IMR-90 (cell line): ENCODE data around the gene CSH2. TPM values are rescaled to one million over a fixed set of nuclear protein-coding genes. Genes with fewer than 3 reads are reported as not detected.

Experiments used
- ATAC-seq: fragments of 200-7000 bp; cut with Tn5 transposase; 2 replicates; pipeline ENCODE4 v1.9.1; 2020; ENCODE audit warnings: low read depth, mild to moderate bottlenecking, moderate library complexity
- BruUV-seq: library from RNA; stranded (reverse); fragments of 400-500 nt; replicated peaks from 2 replicates; lab custom pipeline; 2021; lab: Mats Ljungman, UMichigan
- CTCF ChIA-PET: fragments of 300-600 bp; formaldehyde crosslinking; extraction: SDS; loops from one replicate; lab custom pipeline; 2021; ENCODE audit warnings: antibody characterized with exemption; lab: Yijun Ruan, JAX
- POLR2A ChIA-PET: fragments of 300-600 bp; sonication (Branson Sonifier 250); formaldehyde crosslinking; loops from one replicate; lab custom pipeline; 2022; ENCODE audit warnings: antibody characterized with exemption; ENCODE audit not compliant: unreplicated experiment; lab: Charles Lee
- DNase-seq: peaks from one replicate; pipeline ENCODE4 v3.0.0; 2013
- H2AFZ ChIP-seq: replicated peaks from 2 replicates; pipeline ENCODE3; 2013; ENCODE audit warnings: low read length, mild to moderate bottlenecking; ENCODE audit not compliant: poor library complexity
- H2AK5ac ChIP-seq: 2 replicates; pipeline ENCODE4 v1.6.1; 2013; ENCODE audit warnings: low read depth, low read length, inconsistent platforms
- H2AK9ac ChIP-seq: replicated peaks from 2 replicates; pipeline ENCODE3; 2013; ENCODE audit warnings: mild to moderate bottlenecking, low read depth, low read length, moderate library complexity; ENCODE audit not compliant: poor library complexity
- H2BK120ac ChIP-seq: 2 replicates; pipeline ENCODE4 v1.6.1; 2013; ENCODE audit warnings: low read depth, low read length, inconsistent platforms
- H2BK15ac ChIP-seq: 3 replicates; pipeline ENCODE4 v1.6.1; 2013; ENCODE audit warnings: low read depth, low read length, inconsistent platforms
- H2BK20ac ChIP-seq: 2 replicates; pipeline ENCODE4 v1.6.1; 2013; ENCODE audit warnings: low read depth, mild to moderate bottlenecking, inconsistent platforms, low read length, moderate library complexity
- H2BK5ac ChIP-seq: 2 replicates; pipeline ENCODE4 v1.6.1; 2013; ENCODE audit warnings: mild to moderate bottlenecking, low read depth, low read length, inconsistent platforms; ENCODE audit not compliant: poor library complexity, severe bottlenecking
- H3K14ac ChIP-seq: replicated peaks from 2 replicates; pipeline ENCODE4 v1.6.1; 2013; ENCODE audit warnings: low read depth, low read length, inconsistent platforms
- H3K18ac ChIP-seq: 2 replicates; pipeline ENCODE4 v1.6.1; 2013; ENCODE audit warnings: low read depth, low read length, control low read depth
- H3K23ac ChIP-seq: 2 replicates; pipeline ENCODE4 v1.6.1; 2013; ENCODE audit warnings: low read depth, low read length, inconsistent platforms
- H3K27ac ChIP-seq: 2 replicates; pipeline ENCODE4 v1.5.1; 2013; ENCODE audit warnings: mild to moderate bottlenecking, control low read depth, low read length; ENCODE audit not compliant: insufficient read depth
- H3K27me3 ChIP-seq: 2 replicates; pipeline ENCODE4 v1.6.1; 2013; ENCODE audit warnings: low read length; ENCODE audit not compliant: control insufficient read depth, insufficient read depth
- H3K36me3 ChIP-seq: 2 replicates; pipeline ENCODE4 v1.6.1; 2013; ENCODE audit warnings: low read length, mixed read lengths; ENCODE audit not compliant: control insufficient read depth, insufficient read depth
- H3K4ac ChIP-seq: 2 replicates; pipeline ENCODE4 v1.6.1; 2013; ENCODE audit warnings: low read depth, low read length, inconsistent platforms
- H3K4me1 ChIP-seq: 2 replicates; pipeline ENCODE4 v1.6.1; 2013; ENCODE audit warnings: low read length, mixed read lengths; ENCODE audit not compliant: control insufficient read depth, insufficient read depth
- H3K4me2 ChIP-seq: 2 replicates; pipeline ENCODE4 v1.6.1; 2013; ENCODE audit warnings: low read depth, mild to moderate bottlenecking, control low read depth, low read length, moderate library complexity
- H3K4me3 ChIP-seq: 2 replicates; pipeline ENCODE4 v1.5.1; 2013; ENCODE audit warnings: low read depth, mild to moderate bottlenecking, control low read depth, low read length, moderate library complexity; ENCODE audit not compliant: insufficient read depth
- H3K56ac ChIP-seq: 2 replicates; pipeline ENCODE4 v1.6.1; 2013; ENCODE audit warnings: low read length, inconsistent platforms; ENCODE audit not compliant: insufficient read depth; ENCODE audit errors: extremely low read depth
- H3K79me1 ChIP-seq, 2 experiments: 2 replicates each; pipeline ENCODE4 v1.6.1; 2013; ENCODE audit warnings: low read length in 2 of 2, inconsistent platforms in 1 of 2, low read depth in 1 of 2
- H3K9ac ChIP-seq: 2 replicates; pipeline ENCODE4 v1.6.1; 2013; ENCODE audit warnings: low read depth, low read length, control low read depth
- H3K9me1 ChIP-seq: 2 replicates; pipeline ENCODE4 v1.6.1; 2013; ENCODE audit warnings: low read length, inconsistent platforms; ENCODE audit not compliant: insufficient read depth
- H3K9me3 ChIP-seq: 2 replicates; pipeline ENCODE4 v1.6.1; 2013; ENCODE audit warnings: low read length; ENCODE audit not compliant: control insufficient read depth, insufficient read depth
- H4K20me1 ChIP-seq: 2 replicates; pipeline ENCODE4 v1.6.1; 2013; ENCODE audit warnings: low read length, inconsistent platforms; ENCODE audit not compliant: insufficient read depth
- H4K5ac ChIP-seq: 2 replicates; pipeline ENCODE4 v1.6.1; 2013; ENCODE audit warnings: mild to moderate bottlenecking, low read depth, low read length, control low read depth
- H4K8ac ChIP-seq, 2 experiments: 2 replicates each; pipeline ENCODE4 v1.6.1; 2013; ENCODE audit warnings: low read depth in 2 of 2, low read length in 2 of 2, control low read depth in 1 of 2, inconsistent platforms in 1 of 2
- H4K91ac ChIP-seq: 2 replicates; pipeline ENCODE4 v1.6.1; 2013; ENCODE audit warnings: low read depth, low read length, inconsistent platforms; ENCODE audit not compliant: insufficient read depth
- BHLHE40 ChIP-seq: fragments of 150-350 bp; IDR thresholded peaks from 2 replicates; pipeline ENCODE4 v1.6.1; 2016; ENCODE audit warnings: mild to moderate bottlenecking, low read depth, low read length
- CEBPB ChIP-seq: IDR thresholded peaks from 2 replicates; pipeline ENCODE4 v1.6.1; 2012; ENCODE audit warnings: low read depth, low read length, improper control_type of control experiment
- CHD1 ChIP-seq: IDR thresholded peaks from 2 replicates; pipeline ENCODE4 v1.6.1; 2012; ENCODE audit warnings: low read depth, low read length, improper control_type of control experiment
- CTCF ChIP-seq: conservative IDR thresholded peaks from 2 replicates; pipeline ENCODE4 v1.5.1; 2012; ENCODE audit warnings: mild to moderate bottlenecking, low read depth, low read length, improper control_type of control experiment
- ELK1 ChIP-seq: fragments of 150-350 bp; IDR thresholded peaks from 2 replicates; pipeline ENCODE4 v1.6.1; 2016; ENCODE audit warnings: low read depth, mild to moderate bottlenecking, low read length, moderate library complexity, borderline replicate concordance
- FOS ChIP-seq: fragments of 150-350 bp; IDR thresholded peaks from 2 replicates; pipeline ENCODE4 v1.6.1; 2016; ENCODE audit warnings: low read depth, low read length
- MAFK ChIP-seq: IDR thresholded peaks from 2 replicates; pipeline ENCODE4 v1.6.1; 2012; ENCODE audit warnings: low read depth, low read length, improper control_type of control experiment
- MAZ ChIP-seq: IDR thresholded peaks from 2 replicates; pipeline ENCODE4 v1.6.1; 2012; ENCODE audit warnings: low read depth, mild to moderate bottlenecking, low read length, improper control_type of control experiment, moderate library complexity, borderline replicate concordance
- MXI1 ChIP-seq: IDR thresholded peaks from 2 replicates; pipeline ENCODE4 v1.6.1; 2012; ENCODE audit warnings: low read depth, mild to moderate bottlenecking, low read length, moderate library complexity, borderline replicate concordance
- NFE2L2 ChIP-seq: fragments of 150-350 bp; IDR thresholded peaks from 2 replicates; pipeline ENCODE4 v1.6.1; 2016; ENCODE audit warnings: low read depth, mild to moderate bottlenecking, low read length
- POLR2A ChIP-seq: IDR thresholded peaks from 2 replicates; pipeline ENCODE4 v1.6.1; 2012; ENCODE audit warnings: mild to moderate bottlenecking, low read depth, low read length
- RAD21 ChIP-seq: IDR thresholded peaks from 2 replicates; pipeline ENCODE4 v1.6.1; 2012; ENCODE audit warnings: low read length, improper control_type of control experiment
- RCOR1 ChIP-seq: IDR thresholded peaks from 2 replicates; pipeline ENCODE4 v1.6.1; 2012; ENCODE audit warnings: mild to moderate bottlenecking, low read length, improper control_type of control experiment; ENCODE audit not compliant: insufficient replicate concordance
- RFX5 ChIP-seq: IDR thresholded peaks from 2 replicates; pipeline ENCODE4 v1.8.0; 2012; ENCODE audit warnings: low read depth, mild to moderate bottlenecking, low read length, moderate library complexity
- SMC3 ChIP-seq: fragments of 150-350 bp; IDR thresholded peaks from 2 replicates; pipeline ENCODE4 v1.6.1; 2016; ENCODE audit warnings: low read depth, mild to moderate bottlenecking, antibody characterized with exemption, low read length, moderate library complexity
- USF2 ChIP-seq: fragments of 150-350 bp; IDR thresholded peaks from 2 replicates; pipeline ENCODE4 v1.6.1; 2017; ENCODE audit warnings: mild to moderate bottlenecking, antibody characterized with exemption, low read length, low read depth
- WGBS, 2 experiments: methylation state at CpG; one replicate each; pipeline versions ENCODE4 v1.1.5 to v1.1.7; 2013; ENCODE audit warnings: missing lambda C conversion rate in 2 of 2; ENCODE audit not compliant: insufficient read length in 1 of 2; ENCODE audit errors: extremely low coverage in 2 of 2; 5-methylcytosine and 5-hydroxymethylcytosine counted together
- dilution Hi-C: fragments of 300-500 bp; cut with HindIII; formaldehyde crosslinking; loops from one replicate; pipeline ENCODE4 v1.14.3; 2018; ENCODE audit warnings: low sequenced_read_pairs; ENCODE audit not compliant: unreplicated experiment
- in situ Hi-C: fragments of 300-500 bp; cut with MboI; formaldehyde crosslinking; loops from 3 replicates; pipeline ENCODE4 v1.14.3; 2019; ENCODE audit warnings: low sequenced_read_pairs, inconsistent platforms, mixed read lengths
- intact Hi-C: fragments of 100-400 bp; cut with micrococcal nuclease; formaldehyde crosslinking; loops from 2 replicates; pipeline ENCODE4 v1.10.0; 2022
- polyA plus RNA-seq, 3 experiments: library from polyadenylated mRNA; depleted of rRNA; stranded (reverse); fragments of >200 nt; gene quantifications; 2 replicates each; pipeline ENCODE4 v1.2.3, GENCODE V29; 2012; ENCODE audit warnings: low replicate concordance in 1 of 3
- total RNA-seq: library from RNA; depleted of rRNA; stranded (reverse); fragments of >200 nt; gene quantifications from 2 replicates; pipeline ENCODE4 v1.2.3, GENCODE V29; 2012

The CSH2 gene
- total and polyA plus RNA-seq, 2 of the 4 experiments (the other 2 are of a cell fraction): not detected

DNA sequence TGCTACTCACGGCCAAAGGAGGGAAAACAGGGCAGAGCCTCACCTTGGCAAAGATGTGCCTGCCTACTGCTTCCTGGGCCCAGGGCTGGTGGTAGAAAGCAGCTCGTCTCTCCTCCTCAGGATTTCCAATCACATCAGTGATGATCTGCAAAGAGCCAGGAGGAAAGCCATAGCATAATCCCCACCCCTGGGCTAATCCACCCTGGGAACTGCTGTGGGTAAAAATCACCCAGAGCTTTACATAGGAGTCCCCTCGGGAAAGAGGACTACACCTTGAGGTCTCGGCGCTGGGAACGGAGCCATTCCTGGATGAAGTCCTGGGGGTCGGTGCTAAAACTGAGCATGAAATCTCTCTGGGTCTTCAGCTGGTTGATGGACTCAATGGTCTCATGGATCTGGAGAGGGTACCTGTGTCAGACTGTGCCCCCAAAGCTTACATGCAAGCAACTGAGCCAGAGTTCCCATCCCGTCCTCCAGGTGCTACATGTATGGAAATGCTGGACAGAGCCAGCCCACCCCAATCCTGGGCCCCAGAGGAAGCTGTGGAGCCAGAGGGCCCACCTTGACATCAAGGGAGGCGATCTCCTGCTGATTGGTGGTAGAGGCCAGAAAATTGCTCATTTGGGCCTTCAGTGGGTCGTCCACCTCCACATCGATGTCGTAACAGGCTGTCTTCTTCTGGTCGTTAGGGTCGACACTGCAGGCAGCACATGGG, 40.3 kb downstream of the CSH2 start:
- Histone ChIP-seq H2BK120ac (no peak overlapping the region), H2AFZ (no peak overlapping the region), H4K91ac (no peak overlapping the region), H2BK20ac (no peak overlapping the region), H2BK5ac (no peak overlapping the region), H2AK5ac (no peak overlapping the region), H2AK9ac (no peak overlapping the region), H3K9me3 (no peaks in the 10 kb centered on the region), H3K4me2 (no peak overlapping the region), H3K14ac (no peak overlapping the region), H3K79me1 (peaks cover 24 to 79% of the 10 kb centered on the region in 2 experiments), H4K5ac (no peak overlapping the region), H4K8ac (no peak overlapping the region), H3K9ac (no peak overlapping the region), H3K56ac (no peak overlapping the region), H3K4me1 (peaks cover 2% of the 10 kb centered on the region), H3K18ac (no peak overlapping the region), H2BK15ac (no peak overlapping the region), H3K23ac (no peak overlapping the region), H3K36me3 (peaks cover 71% of the 10 kb centered on the region), H3K4me3 (no peak overlapping the region), H4K20me1 (peaks cover 48% of the 10 kb centered on the region), H3K9me1 (no peaks in the 10 kb centered on the region), H3K27me3 (no peaks in the 10 kb centered on the region), H3K27ac (no peak overlapping the region), H3K4ac (no peak overlapping the region)
- ChIA-PET POLR2A (no interaction called here), CTCF (no interaction called here)
- 100% methylated on average over 1 of the region's 14 CpGs; no CpG with 5 or more reads in 1 of the 2 experiments for WGBS, 2 experiments
- DNase-seq (no peak), ATAC-seq (no peak)
- in situ Hi-C loops (no loop called here), intact Hi-C loops (no loop called here), dilution Hi-C loops (no loop called here)
- no TSS peak for BruUV-seq
- no peak for TF ChIP-seq FOS
- no peak for TF ChIP-seq CEBPB
- TF ChIP-seq SMC3: no peak
- TF ChIP-seq RAD21: no peak
- no peak for TF ChIP-seq POLR2A
- TF ChIP-seq CTCF: no peak
- TF ChIP-seq MXI1: no peak
- TF ChIP-seq MAFK: no peak
- TF ChIP-seq USF2: no peak
- TF ChIP-seq NFE2L2: no peak
- no peak for TF ChIP-seq BHLHE40
- no peak for TF ChIP-seq MAZ
- no peak for TF ChIP-seq ELK1
- TF ChIP-seq CHD1: no peak
- no peak for TF ChIP-seq RCOR1
- no peak for TF ChIP-seq RFX5
